Coronary artery (tissue), 2 donors: Measurements from ENCODE around the gene EPB41L2.

Experiments
- DNase-seq: peaks from one replicate; pipeline ENCODE4 v3.0.0-alpha.2; 2017; ENCODE audit warnings: low spot score
- H3K27ac ChIP-seq, 2 donors: fragments of 200-600 bp; sonication (generic); one replicate each; pipeline ENCODE4 v1.5.1; 2016 to 2019
- H3K4me3 ChIP-seq: fragments of 200-600 bp; sonication (generic); 2 replicates; pipeline ENCODE4 v1.5.1; 2016; ENCODE audit warnings: mild to moderate bottlenecking, moderate library complexity
- TF ChIP-seq, protein P1 (sequence below): fragments of 200-600 bp; sonication (generic); IDR thresholded peaks from one replicate; pipeline ENCODE4 v1.5.1; 2019; ENCODE audit warnings: antibody characterized with exemption

Gene EPB41L2

GRCh38 chr6:130864344-130864743, 198.7 kb downstream of the EPB41L2 start:
- Histone ChIP-seq H3K27ac (no peak overlapping the region), H3K4me3 (no peak overlapping the region)
- TF ChIP-seq, protein P1, sequence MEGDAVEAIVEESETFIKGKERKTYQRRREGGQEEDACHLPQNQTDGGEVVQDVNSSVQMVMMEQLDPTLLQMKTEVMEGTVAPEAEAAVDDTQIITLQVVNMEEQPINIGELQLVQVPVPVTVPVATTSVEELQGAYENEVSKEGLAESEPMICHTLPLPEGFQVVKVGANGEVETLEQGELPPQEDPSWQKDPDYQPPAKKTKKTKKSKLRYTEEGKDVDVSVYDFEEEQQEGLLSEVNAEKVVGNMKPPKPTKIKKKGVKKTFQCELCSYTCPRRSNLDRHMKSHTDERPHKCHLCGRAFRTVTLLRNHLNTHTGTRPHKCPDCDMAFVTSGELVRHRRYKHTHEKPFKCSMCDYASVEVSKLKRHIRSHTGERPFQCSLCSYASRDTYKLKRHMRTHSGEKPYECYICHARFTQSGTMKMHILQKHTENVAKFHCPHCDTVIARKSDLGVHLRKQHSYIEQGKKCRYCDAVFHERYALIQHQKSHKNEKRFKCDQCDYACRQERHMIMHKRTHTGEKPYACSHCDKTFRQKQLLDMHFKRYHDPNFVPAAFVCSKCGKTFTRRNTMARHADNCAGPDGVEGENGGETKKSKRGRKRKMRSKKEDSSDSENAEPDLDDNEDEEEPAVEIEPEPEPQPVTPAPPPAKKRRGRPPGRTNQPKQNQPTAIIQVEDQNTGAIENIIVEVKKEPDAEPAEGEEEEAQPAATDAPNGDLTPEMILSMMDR: no peak
- no peak for DNase-seq

GRCh38 chr6:130863415-130864230, 199.4 kb downstream of the EPB41L2 start:
- Histone ChIP-seq H3K27ac (no peak overlapping the region), H3K4me3 (no peak overlapping the region)
- DNase-seq: no peak
- TF ChIP-seq, protein P1: no peak

DNA sequence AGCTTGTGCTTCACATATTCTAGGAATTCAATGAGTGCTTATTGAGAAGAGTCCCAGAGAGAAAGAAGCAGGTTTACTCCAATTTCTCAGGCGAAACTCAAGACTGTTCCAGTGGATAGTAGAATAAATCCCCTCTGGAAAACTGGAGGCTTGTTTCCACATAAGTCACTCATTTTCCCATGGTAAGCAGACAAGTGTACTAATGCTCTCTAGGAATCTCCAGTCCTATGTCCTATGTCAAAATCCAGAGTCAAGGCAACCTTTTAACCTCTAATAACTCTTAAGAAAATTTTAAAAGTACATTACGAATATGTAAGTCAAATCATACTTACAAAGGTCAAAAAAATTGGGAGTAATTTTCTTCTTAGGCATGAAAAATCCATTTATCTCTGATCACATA, 200.7 kb downstream of the EPB41L2 start:
- Histone ChIP-seq H3K4me3 (no peak overlapping the region), H3K27ac (no peak overlapping the region)
- TF ChIP-seq, protein P1: no peak
- DNase-seq: no peak

GRCh38 chr6:130859161-130859867, 203.7 kb downstream of the EPB41L2 start:
- no peak overlapping the region for H3K27ac ChIP-seq
- TF ChIP-seq, protein P1: no peak

DNA sequence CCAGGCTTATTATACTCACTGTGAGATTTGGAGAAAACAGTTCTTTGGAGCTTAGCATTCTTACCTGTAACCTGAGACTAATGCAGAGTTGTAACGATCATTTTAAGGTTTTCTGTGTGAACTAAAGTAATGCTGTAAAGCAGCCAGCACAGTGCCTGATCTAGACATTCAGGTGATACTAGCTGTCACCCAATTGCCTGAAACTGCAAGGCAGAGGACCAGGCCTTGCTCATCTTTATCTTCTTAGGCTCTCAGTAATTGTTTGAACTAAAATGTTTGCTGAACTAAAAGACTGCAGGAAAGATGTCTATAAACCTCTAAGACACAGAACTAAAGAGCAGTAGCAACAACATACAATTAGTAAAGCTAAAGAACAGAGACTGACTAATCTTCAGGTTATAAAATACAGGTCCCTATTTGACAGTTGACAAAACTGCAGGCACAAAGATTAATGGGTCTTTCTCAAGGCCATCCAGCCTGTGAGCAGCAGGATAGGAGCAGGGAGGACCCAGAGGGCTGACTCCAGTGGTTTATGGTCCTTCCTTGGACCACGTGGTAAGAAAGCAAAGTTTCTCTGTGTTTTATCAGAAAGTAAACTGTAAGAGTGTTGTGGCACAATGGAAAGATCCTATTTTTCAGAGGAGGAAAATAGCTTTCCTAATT, 204.4 kb downstream of the EPB41L2 start:
- TF ChIP-seq, protein P1: no peak
- no peak overlapping the region for H3K4me3 ChIP-seq
- H3K27ac ChIP-seq: no peak overlapping the region
- no peak for DNase-seq

More at GRCh38 chr6:130859161-130859867, 203.7 kb downstream of the EPB41L2 start:
- H3K4me3 ChIP-seq: no peak overlapping the region
- no peak for DNase-seq

GRCh38 chr6:130858054-130858453, 205.0 kb downstream of the EPB41L2 start:
- no peak overlapping the region for H3K27ac ChIP-seq
- H3K4me3 ChIP-seq: no peak overlapping the region
- TF ChIP-seq, protein P1: no peak
- DNase-seq: no peak
